ENCODE data around the gene TYMP.

The TYMP gene

DNA sequence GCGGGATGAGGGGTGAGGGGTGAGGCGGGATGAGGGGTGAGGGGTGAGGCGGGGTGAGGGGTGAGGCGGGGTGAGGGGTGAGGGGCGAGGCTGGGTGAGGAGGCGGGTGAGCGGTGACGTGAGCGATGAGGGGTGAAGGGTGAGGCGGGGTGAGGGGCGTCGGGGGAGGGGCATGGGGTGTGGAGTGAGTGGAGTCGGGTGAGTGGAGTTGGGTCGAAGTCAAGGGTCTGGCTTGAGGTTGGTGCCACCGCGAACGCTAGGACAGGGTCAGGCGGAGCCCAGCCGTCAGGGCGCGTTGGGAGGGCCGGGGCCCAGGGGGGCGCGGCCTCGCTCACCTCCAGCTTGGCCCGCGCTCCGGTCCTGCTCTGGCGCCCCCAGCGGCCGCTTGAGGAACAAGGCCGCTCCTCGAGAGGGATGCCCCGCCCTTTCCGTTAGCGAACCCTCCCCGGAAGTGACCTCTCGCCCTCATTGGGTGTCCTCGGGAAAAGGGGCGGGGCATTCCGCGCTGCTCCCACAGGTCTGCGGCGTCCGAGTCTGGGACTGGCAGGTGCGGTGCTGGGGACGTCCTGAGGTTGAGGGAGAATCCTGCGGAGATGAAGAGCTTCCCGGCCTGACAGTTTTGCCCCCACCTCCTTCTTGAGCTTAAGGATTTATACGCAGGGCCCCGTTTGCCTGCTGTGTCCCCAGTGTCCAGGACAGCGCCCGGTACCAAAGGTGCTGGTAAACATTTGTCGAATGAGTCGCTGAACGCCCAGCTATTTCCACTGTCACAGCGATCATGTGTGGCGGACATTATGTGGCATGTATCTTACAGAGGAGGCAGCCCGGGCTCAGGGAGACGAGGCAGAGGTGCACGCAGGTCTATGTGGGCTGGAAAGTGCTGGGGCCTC, 33.0 kb upstream of the TYMP start, which contains the start of gene SYCE3:
SYCE3 (minus strand) TSS at position 397 of the 890 bp plus-strand sequence. CDS start 6,514 bp downstream, outside the sequence.
- Histone ChIP-seq H3K9me3 (ENCODE audit: low read length) (no peaks in the 10 kb centered on the region), H3K4me1 (ENCODE audit: insufficient read depth, low read length, severe bottlenecking) (peaks cover 7% of the 10 kb centered on the region), H3K4me3 (ENCODE audit: low read depth, low read length, poor library complexity, severe bottlenecking) (peak within 1 kb of the TSS; percentile 63), H2AFZ (ENCODE audit: low read length) (no peak within 1 kb of the TSS), H3K9ac (ENCODE audit: low read length) (peak within 1 kb of the TSS; percentile 51), H3K27me3 (ENCODE audit: insufficient read depth, low read length) (peaks cover 5% of the 10 kb centered on the region; the same call in 1 of the 2 replicates), H3K9me2 (ENCODE audit: low read depth, low read length) (no peaks in the 10 kb centered on the region), H3K36me3 (ENCODE audit: insufficient read depth, low read length) (peaks cover 4% of the 10 kb centered on the region), H3K4me2 (ENCODE audit: low read length) (peak within 1 kb of the TSS; percentile 89), H3K79me2 (ENCODE audit: insufficient read depth, low read length) (no peaks in the 10 kb centered on the region), H3K27ac (ENCODE audit: low read depth, low read length, poor library complexity, severe bottlenecking) (no peak within 1 kb of the TSS), H3F3A (ENCODE audit: insufficient read depth, low read length) (no peaks in the 10 kb centered on the region), H4K20me1 (ENCODE audit: insufficient read depth, low read length) (no peaks in the 10 kb centered on the region)
- TF ChIP-seq CTCF (IDR thresholded peaks at IDR 0.05; ENCODE audit: low read length) (peak; percentile 79), EZH2 (IDR thresholded peaks at IDR 0.05; ENCODE audit: borderline replicate concordance, low read length) (no peak)

DNA sequence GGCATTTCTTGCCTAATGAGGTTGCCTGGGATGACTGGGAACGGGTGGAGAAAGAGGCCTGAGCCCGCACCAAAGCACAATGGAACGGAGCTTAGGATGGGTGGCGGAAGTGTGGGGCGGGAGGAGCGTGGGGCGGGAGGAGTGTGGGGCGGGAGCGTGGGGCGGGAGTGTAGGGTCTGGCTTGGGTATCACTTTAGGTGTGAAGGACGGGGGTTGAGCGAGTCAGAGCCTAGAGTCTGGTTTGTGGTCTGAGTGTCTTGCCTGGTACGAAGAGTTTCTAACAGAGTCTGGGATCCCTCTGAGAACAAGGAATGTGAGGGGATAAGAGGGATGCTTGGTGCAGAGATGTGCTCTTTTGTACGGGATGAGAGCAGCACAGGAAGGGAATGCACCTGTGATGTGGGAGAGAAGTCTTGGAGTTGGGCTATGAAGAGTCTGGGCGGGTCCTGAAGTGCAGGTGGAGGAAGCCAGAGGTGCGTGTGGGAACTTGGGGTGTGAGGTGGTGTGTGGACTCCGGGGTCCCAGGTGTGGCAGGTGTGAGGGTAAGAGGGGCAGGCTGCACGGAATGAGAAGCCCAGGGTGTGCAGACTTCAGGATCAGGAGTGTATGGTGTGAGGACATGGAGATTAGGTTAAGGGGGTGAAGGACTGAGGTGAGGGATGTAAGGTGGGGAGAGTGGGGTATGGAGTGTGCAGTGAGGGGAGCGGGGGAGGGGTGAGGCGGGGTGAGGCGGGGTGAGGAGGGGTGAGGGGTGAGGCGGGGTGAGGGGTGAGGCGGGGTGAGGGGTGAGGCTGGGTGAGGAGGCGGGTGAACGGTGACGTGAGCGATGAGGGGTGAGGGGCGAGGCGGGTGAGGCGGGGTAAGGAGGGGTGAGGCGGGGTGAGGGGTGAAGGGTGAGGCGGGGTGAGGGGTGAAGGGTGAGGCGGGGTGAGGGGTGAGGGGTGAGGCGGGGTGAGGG, 31.9 kb upstream of the TYMP start:
- no peaks in the 10 kb centered on the region for H4K20me1 ChIP-seq (ENCODE audit: insufficient read depth, low read length)
- H3K9ac ChIP-seq (ENCODE audit: low read length): no peak overlapping the region
- peaks cover 7% of the 10 kb centered on the region for H3K4me1 ChIP-seq (ENCODE audit: insufficient read depth, low read length, severe bottlenecking)
- H3F3A ChIP-seq (ENCODE audit: insufficient read depth, low read length): no peaks in the 10 kb centered on the region
- no peak overlapping the region for H3K4me3 ChIP-seq (ENCODE audit: low read depth, low read length, poor library complexity, severe bottlenecking)
- H3K4me2 ChIP-seq (ENCODE audit: low read length): no peak overlapping the region
- no peak overlapping the region for H3K27ac ChIP-seq (ENCODE audit: low read depth, low read length, poor library complexity, severe bottlenecking)
- H3K79me2 ChIP-seq (ENCODE audit: insufficient read depth, low read length): no peaks in the 10 kb centered on the region
- H3K9me2 ChIP-seq (ENCODE audit: low read depth, low read length): no peaks in the 10 kb centered on the region
- no peak overlapping the region for H2AFZ ChIP-seq (ENCODE audit: low read length)
- H3K27me3 ChIP-seq (ENCODE audit: insufficient read depth, low read length): peaks cover 5% of the 10 kb centered on the region; the same call in 1 of the 2 replicates
- no peaks in the 10 kb centered on the region for H3K9me3 ChIP-seq (ENCODE audit: low read length)
- no peak for TF ChIP-seq EZH2 (IDR thresholded peaks at IDR 0.05; ENCODE audit: borderline replicate concordance, low read length)
- no peaks in the 10 kb centered on the region for H3K36me3 ChIP-seq (ENCODE audit: insufficient read depth, low read length)

GRCh38 chr22:50560034-50560433, 30.2 kb upstream of the TYMP start:
- H2AFZ ChIP-seq (ENCODE audit: low read length): no peak overlapping the region
- no peaks in the 10 kb centered on the region for H4K20me1 ChIP-seq (ENCODE audit: insufficient read depth, low read length)
- no peaks in the 10 kb centered on the region for H3K9me3 ChIP-seq (ENCODE audit: low read length)
- H3K36me3 ChIP-seq (ENCODE audit: insufficient read depth, low read length): no peaks in the 10 kb centered on the region
- H3F3A ChIP-seq (ENCODE audit: insufficient read depth, low read length): no peaks in the 10 kb centered on the region
- TF ChIP-seq EZH2 (IDR thresholded peaks at IDR 0.05; ENCODE audit: borderline replicate concordance, low read length) (no peak), CTCF (IDR thresholded peaks at IDR 0.05; ENCODE audit: low read length) (no peak)
- peaks cover 7% of the 10 kb centered on the region for H3K4me1 ChIP-seq (ENCODE audit: insufficient read depth, low read length, severe bottlenecking)
- H3K9ac ChIP-seq (ENCODE audit: low read length): no peak overlapping the region
- H3K27ac ChIP-seq (ENCODE audit: low read depth, low read length, poor library complexity, severe bottlenecking): no peak overlapping the region
- H3K4me3 ChIP-seq (ENCODE audit: low read depth, low read length, poor library complexity, severe bottlenecking): no peak overlapping the region
- no peak overlapping the region for H3K4me2 ChIP-seq (ENCODE audit: low read length)
- no peaks in the 10 kb centered on the region for H3K9me2 ChIP-seq (ENCODE audit: low read depth, low read length)
- no peaks in the 10 kb centered on the region for H3K79me2 ChIP-seq (ENCODE audit: insufficient read depth, low read length)
- H3K27me3 ChIP-seq (ENCODE audit: insufficient read depth, low read length): peaks cover 5% of the 10 kb centered on the region; the same call in 1 of the 2 replicates

Measured in OCI-LY1 (cell line).